ENCODE data around the gene PCGF1. TPM values are rescaled to one million over a fixed set of nuclear protein-coding genes. Genes with fewer than 3 reads are reported as not detected.

Gene PCGF1
- total RNA-seq, 2 experiments from 2014 or later = 11.6 to 13.8 TPM

DNA sequence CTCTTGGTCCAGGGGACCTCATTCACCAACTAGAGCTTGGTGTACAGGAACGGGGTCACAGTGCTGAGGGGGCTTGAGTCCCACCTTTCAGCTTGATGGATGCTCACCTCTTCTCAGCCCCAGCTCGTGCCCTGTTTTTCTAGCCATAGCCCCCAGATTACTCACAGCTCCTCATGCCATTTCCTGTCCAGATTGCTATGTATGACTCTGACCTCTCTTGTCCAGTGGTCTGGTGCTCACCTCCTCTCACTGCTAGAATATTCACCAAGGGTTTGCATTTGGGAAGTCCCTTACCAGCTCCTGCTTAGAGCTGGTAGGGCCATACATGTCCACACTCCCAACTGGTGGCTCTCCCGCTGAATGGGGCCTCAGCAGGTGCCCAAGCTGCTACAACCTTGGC lies 13.9 kb downstream of the PCGF1 start:
- Histone ChIP-seq H3K27ac (ENCODE audit: low read depth in 1 of 2, low read length in 2 of 2) (no peak overlapping the region), H3K27me3 (ENCODE audit: control insufficient read depth in 1 of 2, insufficient read depth in 2 of 2, low read length in 2 of 2) (peaks cover 4 to 9% of the 10 kb centered on the region in 2 experiments), H3K4me3 (ENCODE audit: low read length) (no peak overlapping the region), H3K4me1 (ENCODE audit: insufficient read depth, low read length) (peaks cover 12% of the 10 kb centered on the region), H3K9me3 (ENCODE audit: control insufficient read depth in 1 of 2, insufficient read depth in 1 of 2, low read length in 2 of 2) (peaks cover 0 to 10% of the 10 kb centered on the region in 2 experiments), H3K36me3 (ENCODE audit: insufficient read depth, low read length) (peaks cover 51% of the 10 kb centered on the region)
- TF ChIP-seq CTCF (IDR thresholded peaks at IDR 0.05) = no peak
- no peak overlapping the region for H3K4me3 Mint-ChIP-seq
- H3K36me3 Mint-ChIP-seq (ENCODE audit: low read depth) = peaks cover 54% of the 10 kb centered on the region
- H3K4me1 Mint-ChIP-seq (ENCODE audit: low read depth) = peaks cover 12% of the 10 kb centered on the region
- H3K27me3 Mint-ChIP-seq = peaks cover 11% of the 10 kb centered on the region
- H3K9me3 Mint-ChIP-seq = no peaks in the 10 kb centered on the region
- no peak overlapping the region for H3K27ac Mint-ChIP-seq
- no peak for DNase-seq
- ATAC-seq (ENCODE audit: poor library complexity) = no peak
- CTCF ChIA-PET = no interaction called here
- POLR2A ChIA-PET = no interaction called here
- intact Hi-C loops (cut with DNase I, micrococcal nuclease) = no loop called here

- no peaks in the 10 kb centered on the region for H3K4me1 Mint-ChIP-seq (ENCODE audit: low read depth)
- POLR2A ChIA-PET = no interaction called here
Measured at GRCh38 chr2:74491648-74492544, 15.6 kb downstream of the PCGF1 start.

GRCh38 chr2:74489906-74490305 lies 17.6 kb downstream of the PCGF1 start:
- no peaks in the 10 kb centered on the region for H3K9me3 ChIP-seq (ENCODE audit: control insufficient read depth in 1 of 2, insufficient read depth in 1 of 2, low read length in 2 of 2)
- intact Hi-C loops (cut with DNase I, micrococcal nuclease) = no loop called here
- no peaks in the 10 kb centered on the region for H3K27me3 ChIP-seq (ENCODE audit: control insufficient read depth in 1 of 2, insufficient read depth in 2 of 2, low read length in 2 of 2)
- ATAC-seq (ENCODE audit: poor library complexity) = no peak
- Mint-ChIP-seq H3K36me3 (ENCODE audit: low read depth) (peaks cover 79% of the 10 kb centered on the region), H3K4me1 (ENCODE audit: low read depth) (peaks cover 4% of the 10 kb centered on the region), H3K9me3 (no peaks in the 10 kb centered on the region), H3K27me3 (no peaks in the 10 kb centered on the region), H3K4me3 (peak overlapping the region; percentile 20), H3K27ac (no peak overlapping the region)
- no peak for DNase-seq
- no peak for TF ChIP-seq CTCF (IDR thresholded peaks at IDR 0.05)
- POLR2A ChIA-PET = no interaction called here
- H3K36me3 ChIP-seq (ENCODE audit: insufficient read depth, low read length) = peaks cover 69% of the 10 kb centered on the region
- CTCF ChIA-PET = no interaction called here
- no peak overlapping the region for H3K4me3 ChIP-seq (ENCODE audit: low read length)
- no peak overlapping the region for H3K27ac ChIP-seq (ENCODE audit: low read depth in 1 of 2, low read length in 2 of 2)
- no peaks in the 10 kb centered on the region for H3K4me1 ChIP-seq (ENCODE audit: insufficient read depth, low read length)

More at GRCh38 chr2:74491648-74492544, 15.6 kb downstream of the PCGF1 start:
- H3K36me3 Mint-ChIP-seq (ENCODE audit: low read depth) = peaks cover 61% of the 10 kb centered on the region
- ATAC-seq (ENCODE audit: poor library complexity) (no peak), DNase-seq (no peak)
- CTCF ChIA-PET = no interaction called here
- intact Hi-C loops (cut with DNase I, micrococcal nuclease) = no loop called here
- TF ChIP-seq CTCF (IDR thresholded peaks at IDR 0.05) = no peak
- Histone ChIP-seq H3K27ac (ENCODE audit: low read depth in 1 of 2, low read length in 2 of 2) (no peak overlapping the region), H3K36me3 (ENCODE audit: insufficient read depth, low read length) (peaks cover 56% of the 10 kb centered on the region), H3K27me3 (ENCODE audit: control insufficient read depth in 1 of 2, insufficient read depth in 2 of 2, low read length in 2 of 2) (no peaks in the 10 kb centered on the region), H3K9me3 (ENCODE audit: control insufficient read depth in 1 of 2, insufficient read depth in 1 of 2, low read length in 2 of 2) (no peaks in the 10 kb centered on the region), H3K4me3 (ENCODE audit: low read length) (no peak overlapping the region), H3K4me1 (ENCODE audit: insufficient read depth, low read length) (no peaks in the 10 kb centered on the region)
- H3K27me3 Mint-ChIP-seq = no peaks in the 10 kb centered on the region
- no peaks in the 10 kb centered on the region for H3K9me3 Mint-ChIP-seq
- no peak overlapping the region for H3K27ac Mint-ChIP-seq
- H3K4me3 Mint-ChIP-seq = no peak overlapping the region

Measured in CD4-positive, alpha-beta T cell (primary cell).